Superior temporal gyrus (tissue), 1 donor: ENCODE measurements around the gene CST6.
A peak's percentile ranks its signal among the peaks of the same experiment; 100 is the strongest.

Experiments
- DNase-seq: peaks from one replicate; pipeline ENCODE4 v3.0.0-alpha.2; 2016; ENCODE audit errors: extremely low spot score

Gene CST6

DNA sequence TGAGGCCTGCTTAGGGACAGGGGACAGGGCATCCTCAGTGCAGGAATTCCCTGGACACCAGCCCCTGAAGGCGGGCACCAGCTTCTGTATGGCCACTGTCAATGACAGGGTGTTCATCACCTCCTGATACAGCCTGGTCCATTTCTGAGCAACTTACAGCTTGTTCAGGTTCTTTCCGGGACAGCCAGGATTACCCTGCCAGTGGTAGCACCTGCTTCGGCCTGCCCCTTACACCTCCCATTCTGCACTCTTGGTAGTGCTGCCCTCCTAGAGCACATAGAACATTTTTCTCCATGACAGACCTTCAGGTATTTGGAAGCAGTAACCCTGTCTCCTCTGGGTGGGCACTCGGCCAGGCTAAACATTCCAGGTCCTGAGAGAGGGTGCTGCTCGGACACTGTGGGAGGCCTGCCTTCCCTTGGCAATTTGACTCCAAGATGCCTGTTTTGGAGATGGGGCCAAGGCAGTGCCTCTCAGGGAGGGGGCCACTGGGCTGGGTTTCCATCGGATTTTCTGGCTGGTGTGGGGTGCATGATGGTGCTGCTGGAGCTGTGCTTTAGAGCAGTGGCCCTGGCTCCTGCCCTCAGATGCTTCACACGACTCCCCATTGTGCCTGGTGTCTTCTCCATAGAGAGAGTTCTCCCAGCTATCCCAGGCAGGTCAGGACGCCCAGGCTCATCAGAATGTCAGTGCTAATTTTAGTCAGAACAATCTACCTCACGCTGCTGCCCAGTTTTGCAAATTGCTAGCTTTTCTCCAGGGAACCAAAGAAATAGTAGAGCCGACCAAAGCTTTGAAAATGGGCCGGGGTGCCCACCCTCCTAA is 35.9 kb downstream of the CST6 start:
- DNase-seq = no peak

DNA sequence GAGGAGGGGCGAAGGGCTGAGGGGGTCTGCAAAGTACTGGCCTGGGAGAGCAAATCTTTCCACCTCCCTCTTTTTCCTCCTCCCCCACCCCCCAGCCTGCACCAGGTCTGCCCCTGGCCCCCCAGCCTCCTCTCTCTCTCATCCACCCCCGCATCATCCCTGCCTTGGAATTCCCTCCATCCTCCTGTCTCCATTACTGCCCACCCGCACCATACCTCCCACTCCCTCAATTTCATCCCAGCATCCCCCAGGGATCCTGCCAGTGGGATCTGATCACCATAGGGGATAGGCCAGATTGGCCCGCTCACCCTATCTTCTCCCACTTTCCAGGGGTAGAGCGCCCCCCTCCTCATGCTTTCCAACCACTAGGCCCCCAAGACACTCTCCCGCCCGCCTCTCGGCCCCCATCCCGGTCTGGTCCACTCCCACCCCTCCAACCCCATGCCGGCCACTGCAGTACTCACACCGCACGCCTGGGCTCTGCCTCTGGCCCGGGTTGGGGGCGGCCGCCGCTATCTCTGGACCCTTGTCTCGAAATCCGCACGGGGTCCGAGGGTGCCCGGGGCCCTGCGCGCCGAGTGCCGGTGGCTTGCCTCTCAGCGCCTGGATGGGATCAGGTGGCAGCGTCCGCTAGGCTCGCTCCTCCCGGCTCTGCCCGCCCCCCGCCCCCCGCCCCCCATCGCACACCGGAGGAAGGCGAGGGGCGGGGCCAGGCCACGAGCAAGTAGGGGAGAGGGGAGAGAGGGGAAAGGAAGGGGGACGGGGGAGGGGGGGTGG is 36.9 kb downstream of the CST6 start, which contains the start of gene GAL3ST3:
Gene GAL3ST3 (minus strand): TSS at position 615 of the 777 bp plus-strand sequence. CDS start 3,746 bp downstream, outside the sequence.
- no peak for DNase-seq

- DNase-seq = no peak
Observed at GRCh38 chr11:66050581-66051231, 38.9 kb downstream of the CST6 start.

- DNase-seq = no peak
Observed at GRCh38 chr11:66051371-66051765, 39.6 kb downstream of the CST6 start.

DNA sequence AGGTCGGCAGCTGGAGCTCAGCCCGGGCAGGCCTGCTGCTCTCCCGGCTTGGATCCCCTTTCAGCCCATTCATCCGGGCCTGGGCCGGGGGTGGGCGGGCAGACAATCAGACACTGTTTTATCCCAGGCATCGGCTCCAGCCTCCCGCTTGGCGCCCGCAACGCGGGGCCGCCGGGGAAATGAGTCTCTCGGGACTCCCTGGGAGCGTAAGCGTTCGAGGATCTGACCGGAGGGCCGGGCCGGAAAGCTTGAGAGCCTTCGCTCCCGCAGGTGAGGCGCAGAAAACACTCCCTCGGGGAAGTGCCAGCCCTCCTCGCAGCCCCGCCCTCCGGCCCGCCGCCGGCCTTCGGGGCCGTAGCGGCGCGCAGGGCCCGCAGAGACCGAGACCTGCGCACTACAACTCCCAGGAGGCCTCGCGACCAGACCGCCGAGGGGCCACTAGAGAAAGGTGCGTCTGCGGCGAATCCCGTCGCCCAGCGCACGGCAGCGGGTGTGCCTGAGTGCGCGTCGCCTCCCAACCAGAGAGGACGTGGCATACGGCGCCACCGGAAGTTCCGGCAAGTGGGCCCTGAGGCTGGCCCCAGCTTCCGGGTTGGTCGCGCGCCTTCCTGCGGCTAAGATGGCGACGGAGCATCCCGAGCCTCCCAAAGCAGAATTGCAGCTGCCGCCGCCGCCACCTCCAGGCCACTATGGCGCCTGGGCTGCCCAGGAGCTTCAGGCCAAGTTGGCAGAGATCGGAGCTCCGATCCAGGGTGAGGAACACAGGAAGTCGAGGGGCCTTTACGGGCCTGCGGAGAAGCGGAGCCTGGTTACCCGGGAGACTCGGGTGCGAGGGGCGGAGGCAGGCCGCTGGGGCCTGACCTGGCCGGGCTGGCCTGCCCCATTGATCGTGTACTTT is 40.2 kb downstream of the CST6 start, which contains the start of gene SF3B2:
Gene SF3B2 (plus strand): TSS at position 599 of the 898 bp plus-strand sequence. CDS start 21 bp downstream, at position 620.
- DNase-seq = peak; percentile 98

- no peak for DNase-seq
Observed at GRCh38 chr11:66052664-66052982, 40.8 kb downstream of the CST6 start.

DNA sequence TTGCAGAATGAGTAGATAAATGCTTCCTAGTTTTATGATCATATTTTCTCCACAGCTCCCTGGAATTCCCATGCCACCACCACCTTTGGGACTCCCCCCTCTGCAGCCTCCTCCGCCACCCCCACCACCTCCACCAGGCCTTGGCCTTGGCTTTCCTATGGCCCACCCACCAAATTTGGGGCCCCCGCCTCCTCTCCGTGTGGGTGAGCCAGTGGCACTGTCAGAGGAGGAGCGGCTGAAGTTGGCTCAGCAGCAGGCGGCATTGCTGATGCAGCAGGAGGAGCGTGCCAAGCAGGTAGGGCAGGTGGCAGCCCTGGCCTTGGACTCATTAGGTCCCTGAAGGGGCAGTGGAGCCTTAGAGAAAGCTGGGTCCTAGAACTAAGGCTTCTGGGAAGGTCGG is 43.2 kb downstream of the CST6 start:
- no peak for DNase-seq

GRCh38 chr11:66056501-66056900 is 44.7 kb downstream of the CST6 start:
- no peak for DNase-seq

GRCh38 chr11:66059966-66060680 is 48.3 kb downstream of the CST6 start:
- DNase-seq = no peak

DNA sequence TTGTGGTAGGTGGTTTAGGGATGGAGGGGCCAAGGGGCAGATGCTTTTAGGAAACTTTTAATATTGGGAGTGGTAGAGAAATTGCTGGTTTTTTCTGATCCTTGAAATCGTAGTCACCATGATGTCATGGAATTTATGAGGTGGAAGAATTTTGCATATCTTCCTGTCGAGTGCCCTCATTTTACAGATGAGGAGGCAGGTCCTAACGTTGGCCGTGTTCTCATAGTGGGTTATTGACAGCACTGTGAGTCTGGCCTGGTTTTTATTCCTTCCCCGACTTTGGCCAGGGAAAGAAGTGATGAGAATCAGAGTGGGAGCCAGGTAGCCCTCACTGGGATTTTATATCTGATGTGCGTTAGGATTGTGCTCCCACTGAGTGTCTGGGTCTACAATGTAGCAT is 49.5 kb downstream of the CST6 start:
- DNase-seq = no peak

- no peak for DNase-seq
Observed at GRCh38 chr11:66062408-66062807, 50.6 kb downstream of the CST6 start.
